ENCODE data around the gene SPP1.

DNA sequence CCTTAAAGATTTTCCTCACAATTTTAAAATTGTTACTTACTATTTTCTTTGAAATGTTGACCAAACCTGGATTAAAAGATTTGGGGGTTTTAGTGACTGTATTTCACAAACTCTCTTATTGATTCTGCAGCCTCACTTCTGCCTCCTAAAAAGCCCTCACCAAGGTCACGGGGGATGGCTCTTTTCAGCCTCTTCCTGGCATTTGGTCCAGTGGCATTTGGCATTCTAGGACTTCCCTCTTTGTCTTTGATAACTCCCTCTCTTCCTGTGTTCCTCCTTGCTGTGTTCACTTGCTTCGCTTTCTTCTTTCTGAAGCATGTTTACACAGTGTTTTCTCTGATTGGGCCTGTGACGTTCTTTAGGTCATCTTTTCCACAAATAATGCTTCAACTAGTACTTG, 53.4 kb downstream of the SPP1 start:
- TF ChIP-seq, protein P1, sequence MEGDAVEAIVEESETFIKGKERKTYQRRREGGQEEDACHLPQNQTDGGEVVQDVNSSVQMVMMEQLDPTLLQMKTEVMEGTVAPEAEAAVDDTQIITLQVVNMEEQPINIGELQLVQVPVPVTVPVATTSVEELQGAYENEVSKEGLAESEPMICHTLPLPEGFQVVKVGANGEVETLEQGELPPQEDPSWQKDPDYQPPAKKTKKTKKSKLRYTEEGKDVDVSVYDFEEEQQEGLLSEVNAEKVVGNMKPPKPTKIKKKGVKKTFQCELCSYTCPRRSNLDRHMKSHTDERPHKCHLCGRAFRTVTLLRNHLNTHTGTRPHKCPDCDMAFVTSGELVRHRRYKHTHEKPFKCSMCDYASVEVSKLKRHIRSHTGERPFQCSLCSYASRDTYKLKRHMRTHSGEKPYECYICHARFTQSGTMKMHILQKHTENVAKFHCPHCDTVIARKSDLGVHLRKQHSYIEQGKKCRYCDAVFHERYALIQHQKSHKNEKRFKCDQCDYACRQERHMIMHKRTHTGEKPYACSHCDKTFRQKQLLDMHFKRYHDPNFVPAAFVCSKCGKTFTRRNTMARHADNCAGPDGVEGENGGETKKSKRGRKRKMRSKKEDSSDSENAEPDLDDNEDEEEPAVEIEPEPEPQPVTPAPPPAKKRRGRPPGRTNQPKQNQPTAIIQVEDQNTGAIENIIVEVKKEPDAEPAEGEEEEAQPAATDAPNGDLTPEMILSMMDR (conservative IDR thresholded peaks at IDR 0.05 in 1 of 2, IDR thresholded peaks at IDR 0.05 in 1 of 2; ENCODE audit: extremely low read depth in 1 of 2, insufficient read depth in 1 of 2, low read depth in 1 of 2, low read length in 2 of 2), result no peak
- no peak for TF ChIP-seq EZH2 (IDR thresholded peaks at IDR 0.05; ENCODE audit: borderline replicate concordance, low read length)
